ENCODE data around the gene SPOCD1. TPM values are rescaled to one million over a fixed set of nuclear protein-coding genes. Genes with fewer than 3 reads are reported as not detected.

SPOCD1 gene
- total and polyA plus RNA-seq, 9 donors, result 0.15 to 1.7 (median 0.49) TPM; not detected in 1

DNA sequence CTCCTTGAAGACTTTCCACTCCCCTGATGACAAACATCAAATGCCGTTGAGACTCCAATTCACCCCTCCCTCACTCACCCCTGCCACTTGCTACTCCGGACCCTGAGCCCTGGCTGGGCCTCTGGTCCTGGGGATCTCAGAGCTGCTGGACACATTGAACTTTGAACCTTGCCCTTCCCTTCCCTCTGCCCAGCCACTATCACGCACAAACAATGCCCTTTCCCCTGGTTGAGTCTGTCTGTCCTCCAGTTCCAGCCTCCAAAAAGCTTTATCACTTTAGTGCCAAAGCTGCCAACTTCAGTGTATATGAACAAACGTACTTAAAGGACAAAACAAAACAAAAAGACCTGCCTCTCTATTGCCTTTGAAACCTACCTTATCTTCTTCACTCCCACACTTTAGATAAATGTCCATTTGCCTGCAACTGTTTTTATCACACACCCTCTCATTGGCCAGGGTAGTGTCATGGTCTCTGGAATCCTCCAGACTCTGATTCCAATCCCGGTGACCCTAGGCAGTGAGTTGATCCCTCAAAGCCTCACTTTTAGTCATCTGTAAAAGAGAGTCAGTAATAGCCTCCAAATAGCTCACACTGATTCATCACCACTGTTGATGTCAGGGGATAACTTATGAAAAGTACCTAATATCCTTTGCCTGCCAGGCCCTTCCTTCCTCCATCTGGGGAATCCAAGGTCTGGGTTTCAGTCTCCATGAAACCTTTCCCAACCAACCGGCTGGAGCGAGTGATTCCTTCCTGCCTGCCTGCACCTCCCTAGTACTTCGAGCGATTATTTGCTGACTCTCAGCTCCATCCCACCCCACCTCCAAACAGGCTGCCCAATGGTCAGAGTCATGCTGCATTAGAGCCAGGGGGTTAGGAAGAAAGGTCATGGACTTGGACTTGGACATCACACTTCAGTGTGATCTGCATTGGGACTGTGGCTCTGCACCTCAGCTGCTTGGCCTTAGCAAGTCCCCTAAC lies 15.9 kb upstream of the SPOCD1 start:
- Histone ChIP-seq H3K36me3 (no peaks in the 10 kb centered on the region), H3K4me1 (ENCODE audit: insufficient read depth) (no peaks in the 10 kb centered on the region), H3K9me3 (no peaks in the 10 kb centered on the region), H3K27me3 (no peaks in the 10 kb centered on the region), H3K27ac (no peak overlapping the region), H3K4me3 (no peak overlapping the region)
- WGBS, 3 donors, result 65 to 74% (median 72%) methylated on average over 9 of the region's 9 CpGs
- intact Hi-C loops (cut with DNase I), result no loop called here
- no peak for DNase-seq
- TF ChIP-seq, protein P1, sequence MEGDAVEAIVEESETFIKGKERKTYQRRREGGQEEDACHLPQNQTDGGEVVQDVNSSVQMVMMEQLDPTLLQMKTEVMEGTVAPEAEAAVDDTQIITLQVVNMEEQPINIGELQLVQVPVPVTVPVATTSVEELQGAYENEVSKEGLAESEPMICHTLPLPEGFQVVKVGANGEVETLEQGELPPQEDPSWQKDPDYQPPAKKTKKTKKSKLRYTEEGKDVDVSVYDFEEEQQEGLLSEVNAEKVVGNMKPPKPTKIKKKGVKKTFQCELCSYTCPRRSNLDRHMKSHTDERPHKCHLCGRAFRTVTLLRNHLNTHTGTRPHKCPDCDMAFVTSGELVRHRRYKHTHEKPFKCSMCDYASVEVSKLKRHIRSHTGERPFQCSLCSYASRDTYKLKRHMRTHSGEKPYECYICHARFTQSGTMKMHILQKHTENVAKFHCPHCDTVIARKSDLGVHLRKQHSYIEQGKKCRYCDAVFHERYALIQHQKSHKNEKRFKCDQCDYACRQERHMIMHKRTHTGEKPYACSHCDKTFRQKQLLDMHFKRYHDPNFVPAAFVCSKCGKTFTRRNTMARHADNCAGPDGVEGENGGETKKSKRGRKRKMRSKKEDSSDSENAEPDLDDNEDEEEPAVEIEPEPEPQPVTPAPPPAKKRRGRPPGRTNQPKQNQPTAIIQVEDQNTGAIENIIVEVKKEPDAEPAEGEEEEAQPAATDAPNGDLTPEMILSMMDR (IDR thresholded peaks at IDR 0.05), result no peak
- TF ChIP-seq EP300 (IDR thresholded peaks at IDR 0.05) (no peak), POLR2A (IDR thresholded peaks at IDR 0.05) (no peak)

DNA sequence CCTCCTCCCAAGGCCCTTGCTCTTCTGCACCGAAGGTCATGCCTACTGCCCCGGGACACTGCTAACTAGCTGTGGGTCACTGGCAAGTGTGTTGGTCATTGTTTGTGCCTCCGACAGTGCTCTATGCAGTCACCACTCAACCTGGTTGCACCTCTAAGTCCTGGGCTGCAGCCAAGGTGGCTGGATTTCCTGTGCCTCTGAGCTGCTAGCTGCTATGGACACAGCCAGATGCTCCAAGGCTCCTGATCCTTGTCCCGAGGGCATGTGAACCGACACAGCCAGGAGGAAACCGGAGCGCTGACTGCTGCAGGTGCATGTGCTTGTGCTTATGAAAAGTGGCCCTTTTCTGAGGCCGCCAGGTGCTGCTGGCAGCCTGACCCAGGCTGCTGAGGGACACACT lies 14.7 kb upstream of the SPOCD1 start:
- 83 to 91% (median 85%) methylated on average over 7 to 8 of the region's 8 CpGs for WGBS, 3 donors
- H3K27me3 ChIP-seq, result no peaks in the 10 kb centered on the region
- H3K4me3 ChIP-seq, result no peak overlapping the region
- no peaks in the 10 kb centered on the region for H3K4me1 ChIP-seq (ENCODE audit: insufficient read depth)
- H3K36me3 ChIP-seq, result no peaks in the 10 kb centered on the region
- no peak for DNase-seq
- H3K9me3 ChIP-seq, result no peaks in the 10 kb centered on the region
- TF ChIP-seq POLR2A (IDR thresholded peaks at IDR 0.05) (no peak), EP300 (IDR thresholded peaks at IDR 0.05) (no peak)
- TF ChIP-seq, protein P1 (IDR thresholded peaks at IDR 0.05), result no peak
- intact Hi-C loops (cut with DNase I), result no loop called here
- H3K27ac ChIP-seq, result no peak overlapping the region

DNA sequence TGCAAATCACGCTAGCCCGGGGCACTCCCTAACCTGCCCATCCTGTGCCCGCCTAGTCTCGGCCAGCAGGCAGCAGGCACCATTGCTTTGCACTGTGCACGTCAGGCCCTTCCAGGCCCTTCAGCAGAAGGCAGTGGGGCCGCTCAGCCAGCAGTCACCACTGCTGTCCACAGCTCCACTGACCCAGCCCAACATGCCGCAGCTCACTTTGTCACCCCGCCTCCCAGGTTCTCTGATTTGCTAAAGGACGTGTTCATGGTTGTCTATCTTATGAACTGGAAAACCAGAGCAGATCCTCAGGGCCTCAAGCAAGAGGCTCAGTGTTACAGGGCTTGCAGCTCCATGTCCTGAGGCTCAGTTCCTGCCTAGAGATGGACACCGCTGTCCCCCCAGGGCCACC lies 14.2 kb upstream of the SPOCD1 start:
- Histone ChIP-seq H3K4me3 (no peak overlapping the region), H3K36me3 (no peaks in the 10 kb centered on the region), H3K27ac (no peak overlapping the region), H3K4me1 (ENCODE audit: insufficient read depth) (no peaks in the 10 kb centered on the region), H3K27me3 (no peaks in the 10 kb centered on the region), H3K9me3 (no peaks in the 10 kb centered on the region)
- intact Hi-C loops (cut with DNase I), result no loop called here
- DNase-seq, result no peak
- TF ChIP-seq, protein P1 (IDR thresholded peaks at IDR 0.05), result no peak
- TF ChIP-seq POLR2A (IDR thresholded peaks at IDR 0.05) (no peak), EP300 (IDR thresholded peaks at IDR 0.05) (no peak)
- WGBS, 3 donors, result 86 to 94% (median 88%) methylated on average over 10 of the region's 10 CpGs

DNA sequence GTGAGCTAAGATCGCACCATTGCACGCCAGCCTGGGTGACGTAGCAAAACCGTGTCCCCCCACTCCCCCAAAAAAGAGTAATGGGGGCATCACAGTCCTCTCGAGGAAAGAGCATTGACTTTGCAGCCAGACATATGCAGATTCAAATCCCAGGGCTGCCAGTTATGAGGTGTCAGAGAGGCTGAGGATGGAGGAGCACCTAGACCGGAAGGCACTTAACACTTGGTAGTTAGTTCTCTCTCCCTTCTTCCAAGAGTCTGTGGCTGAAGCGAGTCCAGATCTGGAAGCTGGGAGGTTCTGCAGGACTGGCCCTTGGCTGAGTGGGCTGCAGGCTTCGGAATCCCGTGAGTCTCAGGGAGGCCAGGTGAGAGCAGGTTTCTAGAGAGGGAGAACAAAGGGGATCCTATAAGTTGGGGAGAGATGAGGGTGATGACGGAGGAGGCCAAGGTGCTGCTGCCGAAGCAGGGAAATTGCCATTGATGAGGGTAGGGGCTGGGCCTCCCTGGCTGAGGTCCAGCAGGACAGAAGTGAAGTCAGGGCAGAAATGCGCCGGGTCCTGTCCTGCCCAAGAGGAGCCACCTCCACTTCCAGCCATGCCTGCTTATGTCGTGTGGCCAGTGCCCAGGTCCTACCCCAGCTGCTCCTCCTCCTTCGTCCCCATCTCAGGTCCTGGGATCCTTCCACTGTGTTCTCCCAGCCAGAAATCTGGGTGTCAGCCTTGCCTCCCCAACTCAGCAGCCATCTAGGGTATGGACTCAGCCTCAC lies 13.3 kb upstream of the SPOCD1 start:
- Histone ChIP-seq H3K36me3 (no peaks in the 10 kb centered on the region), H3K27me3 (no peaks in the 10 kb centered on the region), H3K9me3 (no peaks in the 10 kb centered on the region), H3K27ac (no peak overlapping the region), H3K4me1 (ENCODE audit: insufficient read depth) (no peaks in the 10 kb centered on the region), H3K4me3 (no peak overlapping the region)
- WGBS, 3 donors, result 88 to 94% (median 91%) methylated on average over 15 of the region's 15 CpGs
- no peak for TF ChIP-seq POLR2A (IDR thresholded peaks at IDR 0.05)
- TF ChIP-seq, protein P1 (IDR thresholded peaks at IDR 0.05), result no peak
- TF ChIP-seq EP300 (IDR thresholded peaks at IDR 0.05), result no peak
- intact Hi-C loops (cut with DNase I), result no loop called here
- no peak for DNase-seq

Measured in ovary (tissue), 9 donors.